ENCODE measurements around the gene ADCY4.
A peak's percentile ranks its signal among the peaks of the same experiment; 100 is the strongest.

DNA sequence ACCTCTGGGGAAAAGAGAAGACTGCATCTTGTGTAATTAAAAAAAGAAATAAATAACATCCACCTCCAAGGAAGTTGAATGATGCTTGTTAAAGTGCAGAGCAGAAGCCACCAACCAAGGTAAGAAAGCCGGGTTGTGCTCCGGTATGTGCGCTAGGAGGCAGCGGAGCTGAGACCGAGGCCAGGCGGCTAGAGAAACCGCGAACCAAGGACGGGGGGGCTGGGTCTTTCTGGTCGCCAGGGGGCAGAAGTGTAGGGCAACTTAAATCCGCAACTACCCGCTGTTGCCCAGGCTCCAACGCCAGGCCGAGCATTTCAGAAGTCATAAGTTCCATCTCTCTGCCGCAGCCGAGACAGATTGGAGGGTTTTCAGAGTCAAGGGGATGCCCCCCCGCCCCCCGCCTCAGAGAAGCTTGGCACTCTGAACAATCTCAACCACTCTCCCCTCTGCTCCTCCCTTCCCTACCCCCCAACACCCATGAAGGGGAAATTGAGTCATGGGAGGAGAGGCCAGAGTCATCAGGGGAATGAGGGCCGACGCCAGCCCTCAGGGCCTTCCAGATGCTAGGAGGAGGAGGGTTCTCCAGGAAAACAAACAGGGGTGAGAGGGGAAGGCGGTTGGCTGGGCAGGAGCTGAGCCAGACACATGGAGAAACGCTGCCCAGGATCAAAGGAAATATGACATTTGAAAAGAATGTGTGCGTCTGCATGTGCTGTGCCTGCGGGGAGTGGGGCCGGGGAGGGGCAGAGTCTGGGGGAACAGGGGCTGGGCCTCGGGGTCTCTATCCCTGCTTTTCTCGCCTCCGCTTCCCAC lies 30.9 kb upstream of the ADCY4 start:
- TF ChIP-seq POLR2A (IDR thresholded peaks at IDR 0.05): no peak
- TF ChIP-seq, protein P1, sequence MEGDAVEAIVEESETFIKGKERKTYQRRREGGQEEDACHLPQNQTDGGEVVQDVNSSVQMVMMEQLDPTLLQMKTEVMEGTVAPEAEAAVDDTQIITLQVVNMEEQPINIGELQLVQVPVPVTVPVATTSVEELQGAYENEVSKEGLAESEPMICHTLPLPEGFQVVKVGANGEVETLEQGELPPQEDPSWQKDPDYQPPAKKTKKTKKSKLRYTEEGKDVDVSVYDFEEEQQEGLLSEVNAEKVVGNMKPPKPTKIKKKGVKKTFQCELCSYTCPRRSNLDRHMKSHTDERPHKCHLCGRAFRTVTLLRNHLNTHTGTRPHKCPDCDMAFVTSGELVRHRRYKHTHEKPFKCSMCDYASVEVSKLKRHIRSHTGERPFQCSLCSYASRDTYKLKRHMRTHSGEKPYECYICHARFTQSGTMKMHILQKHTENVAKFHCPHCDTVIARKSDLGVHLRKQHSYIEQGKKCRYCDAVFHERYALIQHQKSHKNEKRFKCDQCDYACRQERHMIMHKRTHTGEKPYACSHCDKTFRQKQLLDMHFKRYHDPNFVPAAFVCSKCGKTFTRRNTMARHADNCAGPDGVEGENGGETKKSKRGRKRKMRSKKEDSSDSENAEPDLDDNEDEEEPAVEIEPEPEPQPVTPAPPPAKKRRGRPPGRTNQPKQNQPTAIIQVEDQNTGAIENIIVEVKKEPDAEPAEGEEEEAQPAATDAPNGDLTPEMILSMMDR (IDR thresholded peaks at IDR 0.05): peak; percentile 81 to 91 (median 84)

Measured in right lobe of liver (tissue), 4 donors.